Breast epithelium (tissue), 3 donors: Measurements from ENCODE around the gene PSD2.

Experiments
- POLR2A ChIP-seq: fragments of 450-650 bp; IDR thresholded peaks from one replicate; pipeline ENCODE4 v1.6.1; 2016; ENCODE audit warnings: antibody characterized with exemption, mild to moderate bottlenecking, moderate library complexity
- POLR2AphosphoS5 ChIP-seq, 3 donors: sonication (generic); formaldehyde crosslinking; IDR thresholded peaks; one replicate each; pipeline ENCODE4 v1.6.1; 2017; ENCODE audit warnings: antibody characterized with exemption in 3 of 3
- TF ChIP-seq, protein P1 (sequence below), 3 donors: fragments of 450-650 bp; IDR thresholded peaks; one replicate each; pipeline ENCODE4 v1.5.1; 2016 to 2017; ENCODE audit warnings: antibody characterized with exemption in 3 of 3, mild to moderate bottlenecking in 3 of 3, moderate library complexity in 3 of 3

DNA sequence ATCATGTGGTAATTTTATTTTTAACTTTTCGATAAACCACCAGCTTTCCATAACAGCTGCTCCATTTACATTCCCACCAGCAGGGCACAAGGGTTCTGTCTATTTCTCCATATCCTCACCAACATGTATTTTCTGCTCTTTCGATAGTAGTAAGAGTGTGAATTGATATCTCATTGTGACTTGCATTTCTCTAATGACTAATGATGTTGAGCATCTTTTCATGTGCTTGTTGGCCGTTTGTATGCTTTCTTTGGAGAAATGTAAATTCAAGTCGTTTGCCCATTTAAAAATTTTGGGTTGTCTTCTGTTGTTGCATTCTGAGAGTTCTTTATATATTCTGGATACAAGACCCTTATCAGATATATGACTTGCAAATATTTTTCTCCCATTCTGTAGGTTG lies 45.9 kb downstream of the PSD2 start:
- no peak for TF ChIP-seq POLR2AphosphoS5 (IDR thresholded peaks at IDR 0.05)
- TF ChIP-seq, protein P1, sequence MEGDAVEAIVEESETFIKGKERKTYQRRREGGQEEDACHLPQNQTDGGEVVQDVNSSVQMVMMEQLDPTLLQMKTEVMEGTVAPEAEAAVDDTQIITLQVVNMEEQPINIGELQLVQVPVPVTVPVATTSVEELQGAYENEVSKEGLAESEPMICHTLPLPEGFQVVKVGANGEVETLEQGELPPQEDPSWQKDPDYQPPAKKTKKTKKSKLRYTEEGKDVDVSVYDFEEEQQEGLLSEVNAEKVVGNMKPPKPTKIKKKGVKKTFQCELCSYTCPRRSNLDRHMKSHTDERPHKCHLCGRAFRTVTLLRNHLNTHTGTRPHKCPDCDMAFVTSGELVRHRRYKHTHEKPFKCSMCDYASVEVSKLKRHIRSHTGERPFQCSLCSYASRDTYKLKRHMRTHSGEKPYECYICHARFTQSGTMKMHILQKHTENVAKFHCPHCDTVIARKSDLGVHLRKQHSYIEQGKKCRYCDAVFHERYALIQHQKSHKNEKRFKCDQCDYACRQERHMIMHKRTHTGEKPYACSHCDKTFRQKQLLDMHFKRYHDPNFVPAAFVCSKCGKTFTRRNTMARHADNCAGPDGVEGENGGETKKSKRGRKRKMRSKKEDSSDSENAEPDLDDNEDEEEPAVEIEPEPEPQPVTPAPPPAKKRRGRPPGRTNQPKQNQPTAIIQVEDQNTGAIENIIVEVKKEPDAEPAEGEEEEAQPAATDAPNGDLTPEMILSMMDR (IDR thresholded peaks at IDR 0.05), result no peak
- no peak for TF ChIP-seq POLR2A
